GM18498 (cell line): ENCODE measurements around the gene BMPR2.
"Not testable (repeated sequence)": the region's sequence is repeated elsewhere in the genome, so short reads cannot be mapped to it uniquely, and the experiment has no call there.

Experiments
- ATAC-seq: cut with Tn5 transposase; IDR thresholded peaks from one replicate; pipeline ENCODE4 v1.9.1; 2021; ENCODE audit warnings: mild to moderate bottlenecking, moderate library complexity; ENCODE audit not compliant: unreplicated experiment

Gene BMPR2

DNA sequence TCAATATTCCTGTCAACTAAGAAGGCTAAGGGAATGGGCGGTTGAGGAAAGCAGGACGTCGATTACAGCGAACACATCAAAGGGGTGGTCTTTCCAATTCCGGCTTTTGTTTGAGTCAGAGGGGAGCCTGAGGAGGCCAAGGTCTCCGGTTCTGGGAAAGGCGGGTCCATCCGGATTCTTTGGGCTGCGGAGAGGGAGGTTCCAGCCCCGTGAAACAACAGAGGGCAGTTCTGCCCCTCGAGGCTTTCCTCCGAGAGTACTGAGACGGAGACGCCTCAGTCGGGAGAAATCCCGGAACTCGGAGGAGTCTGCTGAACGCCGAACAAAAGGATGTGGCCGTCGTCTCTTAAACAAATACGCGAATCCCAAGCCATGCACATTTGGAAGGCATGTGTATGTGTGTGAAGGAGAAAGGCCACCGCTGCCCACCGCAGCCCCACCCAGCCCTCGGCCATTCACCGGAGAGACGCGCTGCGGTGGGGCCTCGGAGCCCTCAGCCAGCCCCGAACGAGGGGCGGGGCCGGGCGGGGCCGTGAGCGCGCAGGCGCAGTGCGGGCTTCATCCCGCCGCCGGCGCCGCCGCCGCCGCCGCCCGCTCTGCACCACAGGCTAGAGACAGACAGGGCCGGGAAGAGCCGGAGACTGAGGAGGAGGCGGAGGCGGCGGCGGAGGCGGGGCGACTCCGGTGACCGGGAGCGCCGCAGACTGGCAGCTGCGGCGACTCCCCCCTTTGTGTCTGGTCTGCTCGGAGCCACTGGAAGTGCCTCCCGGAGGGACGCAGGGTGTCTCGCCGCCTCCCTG lies at the start of gene BMPR2:
Gene BMPR2 (plus strand): TSS at position 719 of the 800 bp plus-strand sequence. CDS start 1,148 bp downstream, outside the sequence.
- peak; percentile 77 for ATAC-seq

DNA sequence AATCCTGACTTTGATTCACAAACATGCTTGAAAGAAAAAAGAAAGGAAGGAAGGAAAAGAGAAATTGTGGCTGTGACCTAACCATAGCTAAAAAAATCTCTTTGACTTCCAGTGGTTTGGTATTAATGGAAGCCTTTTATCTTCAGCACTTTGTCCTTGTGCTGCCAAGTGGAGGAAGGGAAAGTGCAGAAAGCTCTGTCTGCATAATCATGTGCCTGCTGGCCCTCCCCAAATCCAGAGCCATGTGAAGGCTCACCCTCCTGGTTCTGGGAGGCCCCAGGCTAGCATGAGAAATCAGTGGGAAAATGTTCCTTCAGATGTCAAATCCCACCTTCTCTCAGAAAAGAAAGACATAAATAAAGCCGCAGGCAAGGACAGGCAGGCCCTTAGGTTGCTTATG lies 48.3 kb upstream of the BMPR2 start:
- no peak for ATAC-seq

DNA sequence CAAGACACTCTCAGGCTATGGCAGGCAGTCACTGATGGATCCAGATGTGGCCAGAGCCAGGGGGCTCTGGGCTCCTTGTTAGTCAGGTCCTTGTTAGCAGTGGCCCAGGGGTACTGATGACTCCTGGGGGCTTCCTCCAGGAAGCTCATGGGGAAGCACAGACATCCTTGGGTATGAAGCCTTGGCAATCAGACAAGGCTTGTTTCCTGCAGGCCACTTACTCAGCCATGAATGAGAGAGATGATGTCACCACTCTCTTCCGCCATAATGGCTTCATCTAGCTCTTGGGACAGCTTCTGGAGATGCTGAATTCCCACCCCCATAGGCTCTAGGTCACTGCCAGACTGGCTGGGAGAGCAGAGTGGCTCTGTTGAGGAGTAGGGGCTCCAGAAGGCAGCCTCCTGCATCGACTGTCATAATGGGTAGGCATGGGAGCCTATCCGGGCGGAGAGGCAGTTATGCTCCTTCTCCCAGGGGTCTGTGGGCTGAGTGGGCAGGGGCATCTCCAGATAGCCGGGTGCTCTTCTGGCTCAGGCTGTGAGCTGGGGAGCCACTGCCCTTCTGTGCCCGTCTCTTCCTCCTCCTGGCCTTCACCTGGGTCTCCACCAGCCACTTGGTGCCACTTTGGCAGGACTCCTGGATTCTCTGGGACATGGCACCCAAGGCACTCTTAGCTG lies 40.2 kb upstream of the BMPR2 start:
- ATAC-seq, result no peak

DNA sequence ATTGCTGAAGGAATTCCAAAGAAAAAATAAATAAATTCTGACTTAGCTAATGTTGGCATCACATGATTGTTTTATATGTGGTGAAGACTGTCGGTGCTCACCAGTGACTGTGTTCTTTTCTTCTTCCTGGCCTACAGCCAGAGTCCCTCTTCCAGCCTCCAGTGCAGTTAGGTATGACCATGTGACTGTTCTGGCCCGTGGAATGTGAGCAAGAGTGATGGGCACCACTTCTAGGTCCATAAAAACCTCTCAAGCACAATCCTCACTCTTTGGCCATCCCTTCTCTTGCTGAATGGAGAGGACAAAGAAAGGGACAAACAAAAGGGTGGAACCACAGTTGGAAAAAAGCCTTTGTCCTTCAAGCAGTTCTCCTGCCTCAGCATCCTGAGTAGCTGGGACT lies 39.0 kb upstream of the BMPR2 start:
- ATAC-seq, result no peak

DNA sequence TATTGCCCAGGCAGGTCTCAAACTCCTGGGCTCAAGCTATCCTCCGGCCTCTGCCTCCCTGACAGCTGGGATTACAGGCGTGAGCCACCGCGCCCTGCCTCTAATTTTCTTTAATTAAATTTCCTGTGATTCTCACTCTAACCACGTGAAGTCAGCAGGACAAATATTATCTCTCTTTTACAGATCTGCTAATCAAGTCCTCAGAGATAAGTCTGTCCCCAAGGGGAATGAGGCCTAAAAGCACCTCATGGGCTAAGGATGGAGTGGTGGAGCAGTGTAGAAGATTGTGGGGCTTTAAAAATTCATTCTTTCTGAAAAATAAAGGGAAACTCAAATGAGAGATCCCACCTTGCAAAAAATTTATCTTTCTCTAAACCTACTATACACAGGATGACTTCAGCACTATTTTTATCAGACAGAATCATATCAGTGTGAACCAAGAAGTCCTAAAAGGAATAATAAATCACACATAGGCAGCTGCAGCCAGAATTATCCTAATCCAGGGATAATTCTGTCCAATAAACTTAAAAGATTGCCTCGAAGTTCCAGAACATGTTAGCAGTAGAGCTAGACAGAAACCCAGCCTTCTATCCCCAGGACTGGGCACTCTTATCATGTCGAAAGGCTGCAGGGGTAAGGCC lies 38.3 kb upstream of the BMPR2 start:
- no peak for ATAC-seq

DNA sequence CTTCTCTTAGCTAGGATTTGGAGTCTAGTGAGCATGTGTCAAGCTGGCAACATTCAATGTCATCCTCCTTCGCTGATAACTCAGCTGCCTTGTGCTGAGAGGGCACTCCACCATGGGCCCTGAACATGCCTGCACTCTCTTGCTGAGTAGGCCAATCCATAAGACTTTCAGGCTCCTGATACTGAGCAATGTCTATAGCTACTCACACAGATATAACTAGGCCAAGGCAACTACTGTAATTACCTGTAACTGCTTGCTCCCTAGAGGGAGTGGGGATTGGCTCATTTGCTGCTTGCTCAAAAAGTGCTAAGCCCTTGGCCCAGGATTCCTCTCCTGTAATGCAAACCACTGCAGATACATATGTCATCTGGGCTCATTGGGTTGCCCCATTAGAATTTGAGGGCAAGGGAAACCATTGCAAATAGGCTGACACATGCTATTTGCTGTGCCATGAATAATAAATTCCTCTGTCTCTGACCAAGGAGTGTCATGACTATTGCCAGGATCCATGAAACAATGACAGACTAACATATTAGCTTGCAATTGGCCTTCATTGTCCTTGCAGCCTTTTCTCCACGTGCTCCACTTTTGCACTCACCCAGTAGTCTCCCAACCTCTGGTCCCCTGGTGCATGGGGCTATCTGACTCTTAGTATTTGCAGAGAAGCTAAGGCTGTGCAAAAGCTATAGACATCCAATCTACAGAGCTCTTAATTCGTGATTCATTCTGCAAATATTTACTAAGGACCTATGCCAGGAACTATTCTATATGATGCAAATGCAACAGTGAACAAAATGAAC lies 36.9 kb upstream of the BMPR2 start:
- no peak for ATAC-seq

DNA sequence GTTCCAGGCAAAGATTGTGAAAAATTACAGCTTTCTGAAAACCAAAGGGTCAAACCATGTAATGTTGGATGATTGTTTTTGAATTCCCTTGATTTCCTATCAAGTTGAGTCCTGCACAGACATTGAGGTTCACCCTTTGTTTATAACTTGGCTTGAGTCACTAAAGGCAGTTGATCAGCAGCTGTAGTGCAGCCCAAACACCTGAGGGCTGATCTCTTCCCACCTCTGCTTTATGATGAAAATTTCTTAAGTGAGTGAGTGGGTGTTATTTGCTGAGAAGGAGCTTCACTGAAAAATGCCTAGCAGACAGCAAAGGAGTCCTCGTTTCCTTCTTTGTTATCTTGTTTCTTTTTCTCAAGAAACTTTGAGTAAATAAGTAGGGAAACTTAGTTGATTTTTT lies 31.9 kb upstream of the BMPR2 start:
- no peak for ATAC-seq

DNA sequence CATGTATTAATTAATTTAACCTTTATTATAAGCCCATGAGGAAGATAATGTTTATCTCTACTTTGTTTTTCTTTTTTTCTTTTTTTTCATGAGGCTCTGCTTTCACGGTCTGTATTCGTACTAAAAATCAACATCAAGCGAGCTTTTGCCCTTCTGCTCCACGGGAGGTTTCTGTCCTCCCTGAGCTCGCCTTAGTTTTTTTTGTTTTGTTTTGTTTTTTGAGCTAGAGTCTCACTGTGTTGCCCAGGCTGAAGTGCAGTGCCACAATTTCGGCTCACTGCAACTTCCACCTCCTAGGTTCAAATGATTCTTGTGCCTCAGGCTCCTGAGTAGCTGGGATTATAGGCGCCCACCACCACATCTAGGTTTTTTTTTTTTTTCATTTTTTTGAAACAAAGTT lies 29.9 kb upstream of the BMPR2 start:
- no peak for ATAC-seq

DNA sequence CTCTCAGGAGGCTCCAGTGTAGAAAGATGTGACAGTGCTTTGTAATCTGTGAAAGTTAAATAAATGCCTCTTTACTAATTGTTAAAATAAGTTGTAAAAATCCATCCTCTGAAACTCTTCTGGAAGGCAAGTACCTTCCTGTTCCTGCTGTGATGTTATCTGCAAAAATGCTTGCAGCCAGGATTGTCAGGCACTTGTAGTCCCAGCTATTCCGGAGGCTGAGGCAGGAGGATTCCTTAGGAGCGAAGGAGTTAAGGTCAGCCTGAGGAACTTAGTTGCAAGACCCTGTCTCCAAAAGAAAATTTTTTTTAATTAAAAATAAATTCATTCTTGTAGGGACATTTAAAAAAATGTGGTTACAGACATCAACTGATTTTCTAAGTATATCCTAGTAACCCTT lies 22.7 kb upstream of the BMPR2 start:
- ATAC-seq, result no peak

DNA sequence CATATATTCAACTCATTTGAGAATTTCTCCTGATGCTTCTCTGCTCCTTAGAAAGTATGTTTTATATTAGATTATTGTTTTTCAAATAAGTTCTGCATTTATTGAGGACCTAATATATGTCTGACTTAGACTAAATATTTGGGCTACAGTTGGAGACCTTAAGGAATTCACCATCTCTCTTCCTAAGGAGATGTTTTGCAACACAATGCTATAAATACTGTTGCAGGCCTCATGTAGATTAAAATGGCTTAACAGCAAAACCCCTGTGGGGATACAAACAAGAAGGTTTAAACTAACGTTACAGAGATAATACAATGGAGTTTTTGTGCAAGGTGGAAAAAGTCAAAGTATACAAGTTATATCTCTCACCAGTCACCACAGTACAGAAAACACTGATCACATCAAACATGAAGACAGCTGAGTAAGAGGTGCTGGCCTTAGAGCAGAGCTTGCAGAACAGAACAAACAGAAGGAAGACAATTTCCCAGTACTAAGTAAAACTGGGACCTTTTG lies 20.1 kb upstream of the BMPR2 start:
- ATAC-seq, result no peak

DNA sequence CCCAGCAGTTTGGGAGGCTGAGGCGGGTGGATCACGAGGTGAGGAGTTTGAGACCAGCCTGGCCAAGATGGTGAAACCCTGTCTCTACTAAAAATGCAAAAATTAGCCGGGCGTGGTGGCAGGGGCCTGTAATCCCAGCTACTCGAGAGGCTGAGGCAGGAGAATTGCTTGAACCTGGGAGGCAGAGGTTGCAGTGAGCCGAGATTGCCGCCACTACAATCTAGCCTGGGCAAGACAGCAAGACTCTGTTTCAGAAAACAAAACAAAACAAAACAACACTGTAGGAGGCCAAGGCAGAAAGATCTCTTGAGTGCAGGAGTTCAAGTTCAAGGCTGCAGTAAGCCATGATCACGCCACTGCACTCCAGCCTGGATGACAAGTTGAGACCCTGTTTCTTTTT lies 17.2 kb upstream of the BMPR2 start:
- ATAC-seq, result not testable (repeated sequence)

DNA sequence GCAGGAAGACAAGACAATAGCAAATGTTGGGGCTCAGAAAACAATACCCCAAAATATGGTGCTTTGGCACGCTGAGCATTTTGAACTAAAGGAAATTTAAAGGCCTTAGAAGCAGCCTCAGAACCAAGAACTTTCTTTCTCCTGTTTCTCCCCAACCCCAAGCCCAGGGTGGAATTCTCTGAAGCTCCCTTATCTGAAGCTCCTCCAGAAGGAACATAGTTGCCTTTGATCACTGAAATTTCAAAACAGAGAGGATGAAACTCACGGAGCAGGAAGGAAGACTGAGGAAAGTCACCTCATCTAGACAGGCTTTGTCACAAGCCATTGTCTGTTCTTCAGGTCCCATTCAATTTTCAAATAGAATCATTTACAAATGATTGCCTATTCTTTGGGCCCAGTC lies 15.5 kb upstream of the BMPR2 start:
- no peak for ATAC-seq

DNA sequence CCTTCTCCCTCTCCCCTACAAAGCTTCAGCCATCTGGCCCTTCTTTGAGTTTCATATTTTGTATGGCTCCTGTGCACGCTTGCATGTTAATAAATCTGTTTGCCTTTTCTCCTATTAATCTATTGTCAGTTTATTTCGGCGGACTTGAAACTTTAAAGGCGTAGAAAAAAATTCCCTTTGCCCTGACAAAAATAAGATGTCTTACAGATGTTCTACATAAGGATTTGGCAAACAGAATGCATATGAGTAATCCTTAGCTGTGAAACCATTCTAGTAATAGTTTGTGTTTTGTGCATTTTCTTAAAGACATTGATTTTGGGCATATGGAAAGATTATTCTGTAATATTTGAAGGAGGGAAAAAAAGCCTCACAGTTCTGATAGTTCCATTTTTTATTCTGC lies 15.0 kb upstream of the BMPR2 start:
- no peak for ATAC-seq

DNA sequence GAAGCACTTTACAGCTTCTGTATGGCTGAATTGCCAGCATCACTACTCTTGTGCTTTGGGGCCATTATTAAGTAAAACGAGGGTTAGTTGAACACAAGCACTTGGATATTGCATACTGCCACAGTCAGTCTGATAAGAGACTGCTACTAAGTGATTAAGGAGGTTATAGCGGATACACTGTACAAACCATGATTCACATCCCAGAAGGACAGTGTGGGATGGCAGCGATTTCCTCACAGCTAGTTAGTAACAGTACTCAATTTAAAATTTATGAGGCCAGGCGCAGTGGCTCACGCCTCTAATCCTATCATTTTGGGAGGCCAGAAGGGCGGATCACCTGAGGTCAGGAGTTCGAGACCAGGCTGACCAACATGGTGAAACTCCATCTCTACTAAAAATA lies 2.6 kb upstream of the BMPR2 start:
- ATAC-seq, result no peak

DNA sequence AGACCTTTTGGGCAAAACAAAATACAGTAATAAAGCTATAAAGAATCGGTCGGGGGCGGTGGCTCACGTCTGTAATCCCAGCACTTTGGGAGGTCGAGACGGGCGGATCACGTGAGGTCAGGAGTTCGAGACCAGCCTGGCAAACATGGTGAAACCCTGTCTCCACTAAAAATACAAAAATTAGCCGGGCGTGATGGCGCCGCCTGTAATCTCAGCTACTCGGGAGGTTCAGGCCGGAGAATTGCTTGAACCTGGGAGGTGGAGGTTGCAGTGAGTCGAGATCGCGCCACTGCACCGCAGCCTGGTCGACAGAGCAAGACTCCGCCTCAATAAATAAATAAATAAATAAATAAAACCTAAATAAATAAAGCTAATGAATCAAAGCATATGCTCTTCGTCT lies 1.7 kb upstream of the BMPR2 start:
- ATAC-seq, result not testable (repeated sequence)

DNA sequence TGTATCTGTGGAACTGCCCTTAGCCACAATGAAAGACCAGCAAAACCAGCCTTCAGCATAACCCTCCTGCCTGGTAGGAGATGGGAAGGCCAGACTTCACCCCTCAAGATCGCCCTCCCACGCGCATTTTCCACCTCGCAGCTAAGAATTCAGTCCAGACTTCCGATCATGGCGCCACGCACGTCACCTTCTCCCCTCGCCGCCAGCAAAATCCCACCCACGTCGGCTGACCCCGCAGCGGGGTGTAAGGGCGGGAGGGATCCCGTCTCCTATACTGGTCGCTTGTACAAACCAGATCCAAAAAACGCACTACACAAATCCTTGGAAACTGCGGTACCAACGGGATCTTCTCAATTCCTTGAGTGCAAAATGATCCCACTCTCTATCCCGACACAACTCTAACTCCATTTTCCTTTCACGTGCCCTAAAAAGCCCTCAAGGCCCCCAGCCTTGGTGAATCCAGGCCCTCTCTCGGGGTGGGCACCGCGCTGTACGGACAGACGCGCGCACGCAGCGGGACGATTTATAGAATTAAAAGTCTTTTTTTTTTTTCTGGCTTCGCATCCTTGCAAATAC lies 1.0 kb upstream of the BMPR2 start:
- ATAC-seq, result no peak

DNA sequence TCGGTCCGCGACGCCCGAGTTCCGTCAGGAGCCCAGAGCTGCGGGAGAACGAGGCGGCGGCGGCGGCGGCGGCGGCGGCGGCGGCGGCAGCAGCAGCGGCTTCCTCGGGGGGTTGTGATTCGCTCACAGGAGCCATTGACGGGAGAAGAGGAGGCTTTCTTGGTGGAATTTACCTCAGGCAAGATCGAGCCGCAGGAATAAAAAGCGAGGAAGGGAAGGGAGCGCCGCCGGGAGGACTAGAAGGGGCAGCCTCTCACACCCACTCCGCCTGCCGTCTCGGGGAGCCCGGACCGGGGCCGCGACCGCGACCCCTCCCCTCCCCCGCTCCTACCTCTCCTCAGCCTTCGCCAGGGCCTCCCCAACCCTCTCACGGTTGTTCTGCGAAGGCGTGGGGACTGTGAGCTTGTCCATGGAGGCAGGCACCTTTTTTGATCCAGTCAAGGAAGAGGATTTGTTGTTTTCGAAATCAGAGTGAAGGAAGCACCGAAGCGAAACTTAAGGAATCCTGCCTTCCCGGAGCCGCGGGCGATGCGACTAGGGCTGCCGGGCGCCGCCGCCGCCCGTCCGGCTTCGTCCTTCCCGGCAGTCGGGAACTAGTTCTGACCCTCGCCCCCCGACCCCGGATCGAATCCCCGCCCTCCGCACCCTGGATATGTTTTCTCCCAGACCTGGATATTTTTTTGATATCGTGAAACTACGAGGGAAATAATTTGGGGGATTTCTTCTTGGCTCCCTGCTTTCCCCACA lies 506 bp downstream of the BMPR2 start:
- ATAC-seq, result peak; percentile 24

DNA sequence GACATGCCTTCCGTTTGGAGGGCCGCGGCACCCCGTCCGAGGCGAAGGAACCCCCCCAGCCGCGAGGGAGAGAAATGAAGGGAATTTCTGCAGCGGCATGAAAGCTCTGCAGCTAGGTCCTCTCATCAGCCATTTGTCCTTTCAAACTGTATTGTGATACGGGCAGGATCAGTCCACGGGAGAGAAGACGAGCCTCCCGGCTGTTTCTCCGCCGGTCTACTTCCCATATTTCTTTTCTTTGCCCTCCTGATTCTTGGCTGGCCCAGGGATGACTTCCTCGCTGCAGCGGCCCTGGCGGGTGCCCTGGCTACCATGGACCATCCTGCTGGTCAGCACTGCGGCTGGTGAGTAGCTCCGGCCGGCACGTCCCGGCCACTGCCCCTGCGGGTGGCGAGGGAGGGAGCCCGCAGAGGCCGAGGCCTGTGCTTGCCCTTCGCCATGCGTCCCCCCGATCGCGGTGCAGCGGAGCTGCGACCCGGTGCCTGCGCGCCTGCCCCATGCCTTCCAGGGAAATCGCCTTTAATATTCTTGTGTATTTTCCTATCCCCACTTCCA lies 1.2 kb downstream of the BMPR2 start:
- ATAC-seq, result no peak

DNA sequence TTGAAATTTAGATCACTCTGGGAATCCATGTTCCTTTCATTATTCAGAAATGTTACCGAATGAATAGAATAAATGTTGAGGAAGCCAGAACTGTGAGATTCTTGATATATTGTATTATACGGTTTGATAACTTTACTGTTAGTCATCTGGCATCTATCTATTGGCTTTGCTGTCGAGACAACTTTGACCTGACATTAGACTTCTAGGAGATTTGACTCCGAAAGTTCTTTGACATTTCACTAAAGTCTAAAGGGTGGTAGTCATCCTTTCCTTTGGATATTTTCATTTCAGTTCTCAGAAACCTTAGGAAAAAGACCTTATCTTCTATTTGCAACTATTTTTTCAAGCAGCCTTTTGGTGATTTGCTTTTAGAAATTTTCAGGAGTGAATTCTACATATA lies 1.9 kb downstream of the BMPR2 start:
- no peak for ATAC-seq
